Tibial artery (tissue), 4 donors: Measurements from ENCODE around the gene LAD1.

Source experiments
- DNase-seq, 2 donors: peaks; one replicate each; pipeline ENCODE4 v3.0.0-alpha.2; 2019
- H3K27ac ChIP-seq, 2 donors: fragments of 200-600 bp; sonication (generic) in 1 of 2; 1 replicate in 1 of 2; 2 replicates in 1 of 2; pipeline ENCODE4 v1.5.1; 2018 to 2019; ENCODE audit warnings: mild to moderate bottlenecking in 1 of 2
- H3K27me3 ChIP-seq, 2 donors: fragments of 200-600 bp; sonication (generic) in 1 of 2; one replicate each; pipeline versions ENCODE4 v1.5.1 to v1.6.0; 2016 to 2019
- H3K36me3 ChIP-seq, 3 donors: fragments of 200-600 bp; sonication (generic) in 2 of 3; one replicate each; pipeline ENCODE4 v1.5.1; 2016 to 2019; ENCODE audit warnings: mild to moderate bottlenecking in 2 of 3
- H3K4me1 ChIP-seq, 4 donors: fragments of 200-600 bp; sonication (generic) in 2 of 4; 1 replicate in 3 of 4; 2 replicates in 1 of 4; pipeline ENCODE4 v1.5.1; 2016 to 2019
- H3K4me3 ChIP-seq, 2 donors: fragments of 200-600 bp; sonication (generic) in 1 of 2; 1 replicate in 1 of 2; 2 replicates in 1 of 2; pipeline ENCODE4 v1.5.1; 2018 to 2019; ENCODE audit warnings: mild to moderate bottlenecking in 2 of 2
- H3K9me3 ChIP-seq, 3 donors: fragments of 200-600 bp; sonication (generic) in 1 of 3; one replicate each; pipeline ENCODE4 v1.5.1; 2016 to 2019
- CTCF ChIP-seq, 2 experiments: fragments of 200-600 bp in 1 of 2; fragments of 450-650 bp in 1 of 2; IDR thresholded peaks; one replicate each; pipeline ENCODE4 v1.5.1; 2017 to 2019; ENCODE audit warnings: antibody characterized with exemption in 2 of 2, mild to moderate bottlenecking in 1 of 2, moderate library complexity in 1 of 2
- intact Hi-C: fragments of 100-400 bp; cut with DNase I; formaldehyde crosslinking; loops from one replicate; pipeline ENCODE4 v1.15.0; 2023; ENCODE audit warnings: low total_unique reads

Gene LAD1

GRCh38 chr1:201374364-201374763 lies 24.8 kb downstream of the LAD1 start:
- H3K9me3 ChIP-seq, result no peaks in the 10 kb centered on the region
- H3K4me3 ChIP-seq, result no peak overlapping the region
- intact Hi-C loops, result no loop called here
- H3K4me1 ChIP-seq, result no peaks in the 10 kb centered on the region
- no peak overlapping the region for H3K27ac ChIP-seq
- peaks cover 0 to 52% of the 10 kb centered on the region in 2 donors for H3K27me3 ChIP-seq
- H3K36me3 ChIP-seq, result no peaks in the 10 kb centered on the region
- no peak for DNase-seq
- TF ChIP-seq CTCF (IDR thresholded peaks at IDR 0.05), result no peak

DNA sequence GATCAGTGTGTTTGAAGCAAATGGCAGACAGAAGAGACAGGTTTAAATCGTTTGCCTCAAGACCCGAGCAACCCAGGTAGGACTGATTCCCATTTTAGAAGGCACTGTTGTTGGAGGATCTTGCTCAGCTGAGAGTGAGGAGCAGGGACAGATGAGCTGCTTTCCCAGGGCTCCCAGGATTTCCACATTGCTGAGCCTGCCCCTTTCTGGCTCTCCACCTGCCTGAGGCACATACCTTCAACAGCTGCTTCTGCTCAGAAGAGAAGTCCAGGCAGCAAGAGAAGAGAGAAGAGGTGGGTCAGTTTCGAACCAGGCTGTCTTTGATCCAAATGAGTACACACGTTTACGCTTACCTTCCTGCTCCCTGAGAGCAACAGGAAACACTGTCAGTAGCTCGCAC lies 27.3 kb downstream of the LAD1 start:
- no peak for DNase-seq
- intact Hi-C loops, result no loop called here
- no peaks in the 10 kb centered on the region for H3K9me3 ChIP-seq
- peaks cover 0 to 54% of the 10 kb centered on the region in 2 donors for H3K27me3 ChIP-seq
- H3K4me1 ChIP-seq, result no peaks in the 10 kb centered on the region
- H3K27ac ChIP-seq, result no peak overlapping the region
- no peak for TF ChIP-seq CTCF (IDR thresholded peaks at IDR 0.05)
- H3K36me3 ChIP-seq, result no peaks in the 10 kb centered on the region
- no peak overlapping the region for H3K4me3 ChIP-seq

- H3K4me3 ChIP-seq, result no peak overlapping the region
- TF ChIP-seq CTCF (IDR thresholded peaks at IDR 0.05), result no peak
- H3K36me3 ChIP-seq, result no peaks in the 10 kb centered on the region
- intact Hi-C loops, result no loop called here
- H3K9me3 ChIP-seq, result no peaks in the 10 kb centered on the region
- no peaks in the 10 kb centered on the region for H3K4me1 ChIP-seq
- peaks cover 0 to 49% of the 10 kb centered on the region in 2 donors for H3K27me3 ChIP-seq
- DNase-seq, result no peak
- H3K27ac ChIP-seq, result no peak overlapping the region
Observed at GRCh38 chr1:201371276-201371675, 27.8 kb downstream of the LAD1 start.

- no peak for DNase-seq
- no peak overlapping the region for H3K27ac ChIP-seq
- TF ChIP-seq CTCF (IDR thresholded peaks at IDR 0.05), result no peak
- intact Hi-C loops, result no loop called here
- H3K36me3 ChIP-seq, result no peaks in the 10 kb centered on the region
- H3K4me3 ChIP-seq, result no peak overlapping the region
- no peaks in the 10 kb centered on the region for H3K9me3 ChIP-seq
- no peaks in the 10 kb centered on the region for H3K4me1 ChIP-seq
- peaks cover 0 to 41% of the 10 kb centered on the region in 2 donors for H3K27me3 ChIP-seq
Observed at GRCh38 chr1:201370500-201370899, 28.6 kb downstream of the LAD1 start.

- TF ChIP-seq CTCF (IDR thresholded peaks at IDR 0.05), result no peak
- H3K27ac ChIP-seq, result no peak overlapping the region
- H3K4me1 ChIP-seq, result no peaks in the 10 kb centered on the region
- DNase-seq, result no peak
- no peak overlapping the region for H3K4me3 ChIP-seq
- H3K27me3 ChIP-seq, result peaks cover 0 to 34% of the 10 kb centered on the region in 2 donors
- intact Hi-C loops, result no loop called here
- no peaks in the 10 kb centered on the region for H3K9me3 ChIP-seq
- no peaks in the 10 kb centered on the region for H3K36me3 ChIP-seq
Observed at GRCh38 chr1:201369209-201369608, 29.9 kb downstream of the LAD1 start.

GRCh38 chr1:201366696-201367095 lies 32.4 kb downstream of the LAD1 start:
- no peak for TF ChIP-seq CTCF (IDR thresholded peaks at IDR 0.05)
- no peaks in the 10 kb centered on the region for H3K36me3 ChIP-seq

More at GRCh38 chr1:201366696-201367095, 32.4 kb downstream of the LAD1 start:
- DNase-seq, result no peak
- intact Hi-C loops, result no loop called here
- no peak overlapping the region for H3K27ac ChIP-seq
- peaks cover 0 to 32% of the 10 kb centered on the region in 2 donors for H3K27me3 ChIP-seq
- H3K4me1 ChIP-seq, result no peaks in the 10 kb centered on the region
- H3K4me3 ChIP-seq, result no peak overlapping the region
- no peaks in the 10 kb centered on the region for H3K9me3 ChIP-seq
